ENCODE data around the gene PKD1.

PKD1 gene

GRCh38 chr16:2090777-2091546, 44.7 kb downstream of the PKD1 start:
- H3K9ac ChIP-seq = no peak overlapping the region
- peaks cover 65% of the 10 kb centered on the region for H4K20me1 ChIP-seq
- peaks cover 35% of the 10 kb centered on the region for H3K4me1 ChIP-seq
- no peak for TF ChIP-seq Cebpa-rat (IDR thresholded peaks at IDR 0.05)
- no peaks in the 10 kb centered on the region for H3K27me3 ChIP-seq
- H3K4me3 ChIP-seq = no peak overlapping the region
- H3K9me3 ChIP-seq = no peaks in the 10 kb centered on the region
- H3K36me3 ChIP-seq = peaks cover 97% of the 10 kb centered on the region
- no peak overlapping the region for H3K27ac ChIP-seq
- H3K4me2 ChIP-seq = no peak overlapping the region

GRCh38 chr16:2090481-2090776, 45.3 kb downstream of the PKD1 start:
- Histone ChIP-seq H3K9ac (no peak overlapping the region), H3K27ac (no peak overlapping the region), H3K4me3 (no peak overlapping the region), H3K4me1 (peaks cover 40% of the 10 kb centered on the region), H3K27me3 (no peaks in the 10 kb centered on the region), H4K20me1 (peaks cover 60% of the 10 kb centered on the region), H3K4me2 (no peak overlapping the region), H3K36me3 (peaks cover 97% of the 10 kb centered on the region), H3K9me3 (no peaks in the 10 kb centered on the region)
- no peak for TF ChIP-seq Cebpa-rat (IDR thresholded peaks at IDR 0.05)

GRCh38 chr16:2089706-2090480, 45.8 kb downstream of the PKD1 start:
- Histone ChIP-seq H3K4me2 (no peak overlapping the region), H3K36me3 (peaks cover 97% of the 10 kb centered on the region), H3K4me3 (no peak overlapping the region), H4K20me1 (peaks cover 55% of the 10 kb centered on the region), H3K27me3 (no peaks in the 10 kb centered on the region), H3K9me3 (no peaks in the 10 kb centered on the region), H3K9ac (no peak overlapping the region), H3K4me1 (peaks cover 46% of the 10 kb centered on the region), H3K27ac (peak overlapping the region; percentile 44; the same call in 1 of the 2 replicates)
- no peak for TF ChIP-seq Cebpa-rat (IDR thresholded peaks at IDR 0.05)

- H3K4me2 ChIP-seq = no peak overlapping the region
- TF ChIP-seq Cebpa-rat (IDR thresholded peaks at IDR 0.05) = no peak
- H4K20me1 ChIP-seq = peaks cover 58% of the 10 kb centered on the region
- H3K4me3 ChIP-seq = no peak overlapping the region
- H3K9ac ChIP-seq = peak overlapping the region; percentile 38
- H3K27me3 ChIP-seq = no peaks in the 10 kb centered on the region
- H3K9me3 ChIP-seq = no peaks in the 10 kb centered on the region
- peaks cover 56% of the 10 kb centered on the region for H3K4me1 ChIP-seq
- H3K36me3 ChIP-seq = peaks cover 94% of the 10 kb centered on the region
- H3K27ac ChIP-seq = peak overlapping the region; percentile 44; the same call in 1 of the 2 replicates
These were observed 46.8 kb downstream of the PKD1 start for GRCh38 chr16:2088759-2089358.

GRCh38 chr16:2087748-2088631, 47.7 kb downstream of the PKD1 start:
- no peaks in the 10 kb centered on the region for H3K27me3 ChIP-seq
- peaks cover 65% of the 10 kb centered on the region for H3K4me1 ChIP-seq
- TF ChIP-seq Cebpa-rat (IDR thresholded peaks at IDR 0.05) = no peak
- H3K4me2 ChIP-seq = peak overlapping the region; percentile 98
- no peak overlapping the region for H3K4me3 ChIP-seq
- peak overlapping the region; percentile 84 for H3K27ac ChIP-seq
- peaks cover 86% of the 10 kb centered on the region for H3K36me3 ChIP-seq
- peak overlapping the region; percentile 65 for H3K9ac ChIP-seq
- H3K9me3 ChIP-seq = no peaks in the 10 kb centered on the region
- H4K20me1 ChIP-seq = peaks cover 57% of the 10 kb centered on the region

DNA sequence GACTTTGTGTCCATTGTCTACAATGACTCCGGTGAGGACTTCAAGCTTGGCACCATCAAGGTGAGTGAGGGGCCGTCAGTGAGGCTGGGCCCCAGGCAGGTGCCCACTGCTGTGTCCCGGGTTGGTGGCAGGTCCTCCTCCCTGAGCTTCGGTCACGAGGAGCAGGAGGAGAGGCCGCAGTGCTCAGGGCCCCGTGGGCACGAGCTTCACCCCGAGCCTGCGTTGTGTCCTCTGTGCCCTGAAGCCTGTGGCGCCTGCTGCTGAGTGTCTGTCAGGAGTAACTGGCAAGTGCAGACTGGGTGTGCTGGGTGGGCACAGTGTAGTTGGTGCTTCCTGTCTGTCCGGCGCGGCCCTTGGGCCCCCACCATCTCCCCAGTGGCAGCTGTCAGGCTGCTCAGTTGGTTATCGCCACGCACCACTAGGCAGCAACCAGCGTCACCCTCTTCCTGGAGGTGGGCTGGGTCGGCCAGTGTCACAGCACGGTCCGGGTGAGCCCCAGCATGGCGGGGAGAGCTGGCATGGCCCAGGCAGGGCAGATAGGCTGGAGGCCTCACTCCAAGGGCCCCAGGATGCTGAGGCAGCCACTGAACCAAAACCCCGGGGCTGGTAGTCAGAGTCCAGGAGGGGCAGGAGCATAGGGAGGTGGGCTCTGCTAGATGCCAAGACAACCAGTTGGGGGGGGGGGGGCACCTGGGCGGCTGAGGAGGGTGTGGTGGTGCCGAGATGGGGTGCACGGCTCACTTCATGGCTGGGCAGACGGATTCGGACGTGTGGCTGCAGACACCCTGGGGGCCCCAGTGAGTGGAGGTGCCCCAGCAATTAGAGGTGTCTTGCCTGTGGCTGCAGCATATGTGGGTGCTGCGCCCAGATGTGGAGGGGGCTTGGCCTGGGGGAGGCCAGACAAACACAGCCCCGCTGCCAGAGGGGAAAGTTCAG, 48.6 kb downstream of the PKD1 start:
- H3K36me3 ChIP-seq = peaks cover 81% of the 10 kb centered on the region

DNA sequence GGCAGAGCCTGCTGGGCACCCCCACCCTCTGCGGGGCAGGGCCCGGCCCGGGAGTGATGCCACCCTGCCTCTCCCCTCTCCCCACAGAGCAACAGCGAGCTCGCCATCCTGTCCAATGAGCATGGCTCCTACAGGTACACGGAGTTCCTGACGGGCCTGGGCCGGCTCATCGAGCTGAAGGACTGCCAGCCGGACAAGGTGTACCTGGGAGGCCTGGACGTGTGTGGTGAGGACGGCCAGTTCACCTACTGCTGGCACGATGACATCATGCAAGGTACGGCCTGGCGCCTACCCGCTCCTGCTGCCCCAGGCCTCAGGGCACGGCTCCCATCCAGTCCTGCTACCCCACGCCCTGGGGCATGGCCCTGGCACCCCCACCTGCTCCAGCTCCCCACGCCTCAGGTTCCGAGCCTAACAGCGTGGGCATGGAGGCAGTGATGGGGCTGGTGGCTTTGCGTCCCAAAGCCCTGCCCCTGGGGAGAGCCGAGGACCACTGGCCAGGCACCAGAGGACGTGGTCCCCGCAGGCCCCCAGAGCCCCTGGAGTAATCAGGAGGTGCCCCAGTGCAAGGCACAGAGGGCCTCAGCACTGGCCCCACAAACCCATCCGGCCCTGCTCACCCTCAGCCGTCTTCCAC, 49.5 kb downstream of the PKD1 start:
- H3K9ac ChIP-seq = peak overlapping the region; percentile 65
- no peak for TF ChIP-seq Cebpa-rat (IDR thresholded peaks at IDR 0.05)
- peak overlapping the region; percentile 46; the same call in 1 of the 2 replicates for H3K4me3 ChIP-seq
- peak overlapping the region; percentile 98 for H3K4me2 ChIP-seq
- peaks cover 82% of the 10 kb centered on the region for H3K4me1 ChIP-seq
- no peaks in the 10 kb centered on the region for H3K27me3 ChIP-seq
- H3K27ac ChIP-seq = peak overlapping the region; percentile 84
- no peaks in the 10 kb centered on the region for H3K9me3 ChIP-seq
- H4K20me1 ChIP-seq = peaks cover 60% of the 10 kb centered on the region
- peaks cover 81% of the 10 kb centered on the region for H3K36me3 ChIP-seq

More for the DNA sequence above, 48.6 kb downstream of the PKD1 start:
- Histone ChIP-seq H3K27ac (peak overlapping the region; percentile 84), H3K9me3 (no peaks in the 10 kb centered on the region), H3K27me3 (no peaks in the 10 kb centered on the region), H3K9ac (peak overlapping the region; percentile 65), H3K4me1 (peaks cover 74% of the 10 kb centered on the region), H3K4me2 (peak overlapping the region; percentile 98), H4K20me1 (peaks cover 57% of the 10 kb centered on the region), H3K4me3 (peak overlapping the region; percentile 46)
- no peak for TF ChIP-seq Cebpa-rat (IDR thresholded peaks at IDR 0.05)

GRCh38 chr16:2085669-2086068, 50.0 kb downstream of the PKD1 start:
- peak overlapping the region; percentile 84 for H3K27ac ChIP-seq
- H3K9me3 ChIP-seq = no peaks in the 10 kb centered on the region
- H3K4me3 ChIP-seq = peak overlapping the region; percentile 46; the same call in 1 of the 2 replicates
- H3K36me3 ChIP-seq = peaks cover 80% of the 10 kb centered on the region
- no peak for TF ChIP-seq Cebpa-rat (IDR thresholded peaks at IDR 0.05)
- no peaks in the 10 kb centered on the region for H3K27me3 ChIP-seq
- H3K9ac ChIP-seq = peak overlapping the region; percentile 65
- peaks cover 60% of the 10 kb centered on the region for H4K20me1 ChIP-seq
- H3K4me1 ChIP-seq = peaks cover 88% of the 10 kb centered on the region
- peak overlapping the region; percentile 98 for H3K4me2 ChIP-seq

All from BLaER1 (cell line).